Renal cortex interstitium (tissue), 11 donors: ENCODE data around the gene TMEM18. TPM values are rescaled to one million over a fixed set of nuclear protein-coding genes. Genes with fewer than 3 reads are reported as not detected.
A peak's percentile ranks its signal among the peaks of the same experiment; 100 is the strongest.

Experiments
- DNase-seq, 11 donors: peaks; one replicate each; pipeline ENCODE4 v3.0.0-alpha.2; 2013; ENCODE audit warnings: low read depth in 9 of 11, low spot score in 4 of 11; ENCODE audit errors: extremely low read depth in 1 of 11
- polyA plus RNA-seq, 3 donors: library from polyadenylated mRNA; unstranded; fragments of 120-200 nt; gene quantifications; one replicate each; pipeline ENCODE4 v1.2.1, GENCODE V29; 2013; ENCODE audit not compliant: insufficient read length in 3 of 3

The TMEM18 gene
- polyA plus RNA-seq, 3 donors, result 50.1 to 65.4 (median 54.5) TPM

- DNase-seq, result no peak
Observed at GRCh38 chr2:647003-647560, 30.1 kb downstream of the TMEM18 start.

DNA sequence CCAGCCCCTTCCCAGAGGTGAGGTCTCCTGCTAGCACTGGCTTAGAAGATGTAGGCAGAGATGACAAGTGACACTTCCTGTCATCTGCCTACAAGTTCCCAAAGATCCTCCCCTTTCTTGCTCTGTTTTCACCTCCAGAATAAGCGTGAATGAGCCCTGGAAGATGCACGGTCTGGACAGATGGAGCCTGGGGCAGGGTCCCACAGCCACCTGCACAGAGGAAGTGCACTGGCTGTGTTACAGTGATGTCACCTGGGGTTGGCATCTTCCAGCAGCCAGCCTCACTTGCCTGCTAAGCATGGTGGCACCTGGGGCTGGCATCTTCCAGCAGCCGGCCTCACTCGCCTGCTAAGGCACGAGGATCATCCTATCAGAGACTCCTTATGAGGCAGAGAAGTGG, 32.3 kb downstream of the TMEM18 start:
- DNase-seq, result no peak

DNA sequence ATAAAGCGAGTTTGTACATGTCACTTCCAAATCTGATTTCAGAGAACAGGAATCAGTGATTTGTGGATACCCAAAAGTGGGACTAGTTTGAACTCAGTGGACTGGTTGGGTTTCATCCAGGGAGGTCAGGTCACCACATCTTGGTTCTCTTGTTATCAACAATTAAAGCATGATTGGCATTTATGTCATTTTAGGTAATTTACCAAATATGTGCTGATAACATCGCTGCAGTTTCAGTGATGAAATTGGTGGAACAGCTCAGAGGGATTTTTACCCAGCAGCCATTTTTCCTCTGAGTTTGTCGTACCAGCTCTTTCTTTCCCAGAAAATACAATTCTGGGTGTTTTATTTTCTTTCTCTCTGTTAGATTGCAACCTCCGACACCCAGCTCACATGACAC, 33.4 kb downstream of the TMEM18 start:
- no peak for DNase-seq

DNA sequence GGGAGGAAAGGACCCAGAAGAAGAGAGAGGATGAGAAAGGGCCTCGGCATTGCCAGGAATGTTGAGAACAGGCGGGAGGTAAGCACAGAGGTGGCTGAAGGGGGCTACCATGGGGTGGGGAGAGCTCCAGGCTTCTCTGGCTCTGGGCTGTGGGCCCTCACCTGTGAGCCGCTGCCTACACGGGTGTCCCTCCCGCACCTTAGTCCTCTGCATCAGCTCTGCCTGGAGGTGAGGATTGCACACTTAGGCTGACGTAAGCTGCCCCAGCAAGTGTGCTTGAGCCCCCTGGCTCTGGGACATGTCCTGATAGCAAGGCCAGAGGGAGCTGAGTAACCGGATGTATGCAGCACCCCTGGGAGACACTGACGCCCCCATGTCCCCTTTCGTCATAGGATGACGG, 33.9 kb downstream of the TMEM18 start:
- no peak for DNase-seq

GRCh38 chr2:641872-642815, 35.1 kb downstream of the TMEM18 start:
- DNase-seq, result no peak

DNA sequence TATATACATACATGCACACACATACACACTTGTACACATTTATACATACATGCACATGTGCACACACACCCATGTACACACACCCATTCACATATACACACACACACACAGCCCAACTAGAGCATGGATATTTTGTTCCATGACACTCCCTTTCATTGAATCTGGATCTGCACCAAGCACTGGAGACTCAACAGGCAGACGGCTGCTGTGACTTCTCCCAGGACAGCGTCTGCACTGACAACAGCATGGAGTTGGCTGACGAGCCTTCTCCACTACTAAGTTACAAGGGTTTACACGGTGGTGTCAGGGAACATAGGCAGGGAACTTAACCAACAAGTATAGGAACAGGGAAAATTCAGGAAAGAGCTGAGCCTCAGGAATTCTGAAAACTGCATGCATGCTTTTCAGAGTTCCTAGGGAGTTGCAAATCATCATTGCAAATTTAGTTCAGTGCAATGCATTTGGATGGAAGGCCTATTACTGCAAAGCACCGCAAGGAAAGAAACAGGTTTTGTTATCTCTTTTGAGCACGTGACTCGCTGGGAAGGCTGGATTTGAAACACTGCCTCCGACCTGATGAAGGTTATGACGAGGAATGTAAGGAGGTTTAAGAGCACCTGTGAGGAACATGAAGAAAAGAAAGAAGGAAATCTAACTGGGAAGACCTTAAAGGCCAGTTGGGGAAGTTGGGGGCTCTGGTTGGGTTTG, 35.9 kb downstream of the TMEM18 start:
- DNase-seq, result no peak

- DNase-seq, result no peak
Observed at GRCh38 chr2:639703-640102, 37.5 kb downstream of the TMEM18 start.

DNA sequence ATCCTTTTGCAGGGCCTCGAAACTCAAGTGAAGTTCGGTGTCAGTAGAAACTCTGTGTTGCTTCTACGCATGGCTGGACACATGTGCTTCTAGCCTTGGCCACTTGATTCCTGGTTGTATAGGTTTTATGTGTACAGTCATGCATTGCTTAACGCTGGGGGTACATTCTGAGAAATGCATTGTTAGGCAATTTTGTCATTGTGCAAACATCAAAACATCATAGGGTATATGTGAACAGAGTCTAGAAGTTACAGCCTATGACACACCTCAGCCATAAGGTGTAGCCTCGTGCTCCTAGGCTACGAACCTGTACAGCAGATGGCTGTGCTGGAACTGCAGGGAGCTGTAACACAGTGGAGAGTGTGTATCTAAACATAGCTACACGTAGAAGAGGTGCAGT, 39.4 kb downstream of the TMEM18 start:
- no peak for DNase-seq

DNA sequence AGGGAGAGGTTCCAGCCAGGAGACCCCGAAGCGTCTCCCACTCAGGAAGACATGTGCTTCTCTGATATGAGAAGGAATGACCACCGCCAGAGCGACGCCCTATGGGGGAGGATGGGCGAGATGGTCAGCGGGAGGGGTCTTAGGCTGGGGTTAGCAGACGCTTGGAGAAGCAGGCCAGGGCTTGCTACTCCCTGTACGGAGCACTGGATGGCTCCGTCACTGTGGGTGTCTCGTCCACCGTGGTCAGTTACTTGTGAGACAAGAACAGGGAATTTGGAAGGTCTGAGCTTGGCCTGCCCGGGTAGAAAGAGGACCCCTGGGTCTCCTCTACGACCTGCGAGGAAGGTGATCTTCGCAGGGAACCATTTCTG, 39.8 kb downstream of the TMEM18 start:
- no peak for DNase-seq

- peak in 10 of 11 donors; percentile 37 to 74 (median 62) for DNase-seq
Observed at GRCh38 chr2:636641-637405, 40.4 kb downstream of the TMEM18 start.

DNA sequence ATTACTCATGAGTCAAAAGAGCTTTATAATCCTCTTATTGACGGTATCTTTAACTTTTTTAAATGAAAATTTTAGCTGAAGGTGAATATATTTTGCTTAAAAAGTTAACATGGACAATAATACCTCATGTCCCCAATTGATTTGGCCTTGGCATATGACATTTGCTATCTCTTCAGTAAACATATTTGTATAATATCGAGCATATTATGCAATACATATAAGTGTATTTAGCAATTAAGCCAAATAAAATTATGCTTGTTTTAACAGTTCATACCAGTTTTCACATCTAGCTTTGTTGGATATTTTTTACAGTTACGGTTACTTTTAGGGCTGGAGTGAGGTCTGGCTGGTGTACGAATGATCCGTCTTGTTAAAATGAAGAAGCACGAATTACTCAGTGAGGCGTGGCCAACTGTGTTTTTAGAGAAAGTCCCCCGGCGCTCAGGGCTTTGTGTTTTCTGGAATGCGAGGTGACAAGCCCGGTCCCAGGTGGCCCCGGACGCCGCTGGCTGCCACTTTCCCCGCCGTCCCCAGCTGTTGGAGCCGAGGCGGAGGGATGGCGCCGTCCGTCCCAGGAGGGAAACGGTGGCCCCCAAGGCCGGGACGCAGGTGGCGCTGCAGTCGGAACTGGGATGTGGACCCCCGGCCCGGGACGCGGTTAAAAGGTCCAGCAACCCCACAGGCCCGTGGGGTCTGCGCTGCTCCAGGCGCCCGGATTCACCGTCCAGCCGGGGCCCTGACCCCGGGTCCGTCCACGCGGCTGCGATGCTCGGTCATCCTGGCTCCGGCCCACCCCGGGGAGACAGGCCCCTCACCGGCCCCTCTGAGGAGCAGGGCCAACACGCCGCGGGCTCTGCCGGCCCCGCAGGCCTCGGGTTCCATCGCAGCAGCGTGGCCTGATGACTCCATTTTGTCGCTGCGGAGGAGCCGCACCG, 41.3 kb downstream of the TMEM18 start:
- DNase-seq, result no peak

GRCh38 chr2:634636-635388, 42.4 kb downstream of the TMEM18 start:
- peak in 8 of 11 donors; percentile 50 to 79 (median 62) for DNase-seq

DNA sequence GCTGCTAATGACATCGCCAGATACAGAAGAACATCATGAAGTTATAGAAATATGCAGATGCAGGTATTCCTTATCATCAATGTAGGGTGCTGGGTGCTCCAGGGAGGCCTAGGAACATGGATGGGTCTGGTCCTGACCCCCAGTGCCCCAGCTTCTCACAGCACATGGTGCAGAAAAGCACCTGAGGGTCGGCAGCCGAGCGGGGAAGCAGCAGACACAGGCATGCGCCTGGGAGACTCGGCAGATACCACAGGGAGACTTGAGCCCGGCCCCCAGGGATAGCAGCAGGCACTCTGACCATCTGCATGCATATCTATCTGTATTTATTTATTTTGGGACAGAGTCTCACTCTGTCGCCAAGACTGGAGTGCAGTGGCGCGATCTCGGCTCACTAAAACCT, 43.2 kb downstream of the TMEM18 start:
- no peak for DNase-seq

DNA sequence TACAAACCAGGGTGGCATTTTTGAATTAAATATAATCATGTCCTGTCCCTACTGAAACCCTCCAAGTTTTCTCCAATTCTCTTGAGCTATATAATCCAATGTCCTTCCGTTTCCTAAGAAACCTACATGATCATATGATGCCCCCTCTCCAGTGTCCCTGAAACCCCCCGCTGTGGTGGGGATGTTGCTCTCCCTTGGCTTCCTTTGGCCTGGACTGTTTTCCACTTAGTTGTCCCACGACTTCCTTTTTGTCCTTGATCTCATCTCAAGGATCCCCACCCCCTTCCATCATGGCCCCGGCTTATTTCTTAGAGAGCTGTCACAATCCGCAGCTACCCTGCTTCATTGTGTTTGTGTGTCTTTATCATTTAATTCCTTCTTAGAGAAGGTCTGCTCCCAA, 43.8 kb downstream of the TMEM18 start:
- no peak for DNase-seq

DNA sequence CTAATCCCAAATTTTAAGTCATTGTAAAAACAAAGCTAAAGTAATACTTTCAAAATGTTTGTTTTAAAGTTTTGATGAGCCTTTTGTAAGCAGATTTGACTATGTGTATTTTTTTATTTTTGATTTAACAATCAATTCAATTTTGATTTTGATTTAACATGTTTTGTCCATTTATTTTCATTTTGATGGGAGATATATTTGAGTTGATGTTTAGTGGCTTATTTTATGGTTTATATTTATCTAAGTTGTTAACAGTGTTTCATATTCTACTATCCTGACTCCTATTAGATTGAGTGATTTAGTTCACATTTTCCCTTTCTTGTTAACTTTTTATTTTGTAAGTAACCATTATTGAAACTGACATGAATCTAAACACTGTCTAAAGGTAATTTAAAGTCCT, 44.7 kb downstream of the TMEM18 start:
- no peak for DNase-seq

DNA sequence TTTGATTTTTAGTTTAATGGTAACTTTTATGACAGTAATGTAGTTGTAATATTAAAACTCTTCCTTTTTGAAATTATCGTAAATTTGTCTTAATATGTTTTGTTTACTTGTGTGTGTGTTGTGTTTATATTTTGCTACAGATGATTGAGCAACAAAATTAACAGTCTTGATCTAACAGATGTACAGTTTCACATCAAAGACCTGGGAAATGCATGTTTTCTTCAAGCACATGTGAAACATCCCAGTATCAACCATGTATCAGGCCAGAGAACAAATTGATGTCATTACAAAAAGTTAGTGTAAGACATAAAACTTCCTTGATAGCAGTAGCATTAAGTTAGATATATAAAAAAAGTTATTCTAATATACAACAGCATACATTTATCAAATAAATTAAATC, 45.5 kb downstream of the TMEM18 start:
- DNase-seq, result no peak

DNA sequence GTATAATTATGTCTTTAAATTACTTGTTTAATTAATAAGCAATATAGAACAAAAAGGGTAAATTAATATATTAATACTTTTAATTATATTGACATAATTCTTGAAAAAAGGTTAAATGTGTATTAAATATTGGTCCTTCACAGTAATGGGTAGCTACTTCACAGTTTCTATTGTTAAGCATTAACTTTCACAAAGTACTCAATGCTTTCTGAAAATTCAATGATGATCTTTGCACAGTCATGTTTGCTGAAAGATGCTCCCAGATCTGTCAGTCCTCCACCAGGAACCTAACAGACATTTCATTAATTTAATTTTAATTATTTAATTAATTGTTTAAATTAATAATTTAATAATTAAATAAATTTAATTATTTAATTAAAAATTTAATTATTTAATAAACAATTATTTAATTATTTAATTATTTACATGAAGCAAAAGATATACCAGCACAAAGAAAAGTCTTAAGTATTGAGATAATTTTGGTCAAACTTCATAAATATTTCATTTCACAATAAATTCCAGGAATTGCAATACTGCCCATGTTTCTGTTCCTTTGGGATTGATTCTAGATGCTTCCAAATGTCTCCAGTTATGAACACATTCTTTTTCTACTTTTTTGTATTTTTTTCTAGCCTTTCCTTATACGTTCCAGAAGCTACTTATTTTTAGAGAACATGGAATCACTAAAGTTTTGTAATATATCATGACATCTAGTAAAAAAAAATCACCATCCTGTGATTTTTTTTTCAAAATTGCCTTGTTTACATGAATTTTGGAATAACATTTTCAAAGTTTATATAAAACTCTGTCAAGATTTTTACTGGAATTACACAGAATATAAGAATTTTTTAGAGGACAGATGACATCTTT, 46.5 kb downstream of the TMEM18 start:
- DNase-seq, result no peak
